Suprapubic skin (tissue), 4 donors: ENCODE results near the gene PCAT7.

Source experiments
- CTCF ChIP-seq, 2 donors: fragments of 200-600 bp in 1 of 2; fragments of 450-650 bp in 1 of 2; sonication (generic) in 1 of 2; IDR thresholded peaks; one replicate each; pipeline ENCODE4 v1.5.1; 2016 to 2019; ENCODE audit warnings: antibody characterized with exemption in 2 of 2, mild to moderate bottlenecking in 1 of 2, moderate library complexity in 1 of 2
- EP300 ChIP-seq: sonication (generic); formaldehyde crosslinking; IDR thresholded peaks from one replicate; pipeline ENCODE4 v1.6.1; 2017; ENCODE audit warnings: antibody characterized with exemption
- POLR2A ChIP-seq, 2 donors: fragments of 450-650 bp; IDR thresholded peaks; one replicate each; pipeline ENCODE4 v1.6.1; 2017; ENCODE audit warnings: antibody characterized with exemption in 2 of 2, mild to moderate bottlenecking in 2 of 2, moderate library complexity in 2 of 2
- POLR2AphosphoS5 ChIP-seq, 3 donors: sonication (generic); formaldehyde crosslinking; IDR thresholded peaks; one replicate each; pipeline ENCODE4 v1.6.1; 2017; ENCODE audit warnings: antibody characterized with exemption in 3 of 3

GRCh38 chr9:94533155-94533554 is 21.7 kb upstream of the PCAT7 start:
- no peak for TF ChIP-seq CTCF (IDR thresholded peaks at IDR 0.05)
- TF ChIP-seq POLR2AphosphoS5 (IDR thresholded peaks at IDR 0.05) = no peak
- no peak for TF ChIP-seq POLR2A (IDR thresholded peaks at IDR 0.05)
- no peak for TF ChIP-seq EP300
